Fibroblast of lung (primary cell): ENCODE data around the gene ATP10B.

ENCODE experiments used
- EZH2 ChIP-seq: IDR thresholded peaks from 2 replicates; pipeline ENCODE4 v1.5.1; 2012; ENCODE audit warnings: low read length, control low read depth, mild to moderate bottlenecking; ENCODE audit errors: missing control alignments
- TF ChIP-seq, protein P1 (sequence below), 2 donors: IDR thresholded peaks in 1 of 2; conservative IDR thresholded peaks in 1 of 2; 1 replicate in 1 of 2; 2 replicates in 1 of 2; pipeline ENCODE4 v1.5.1; 2011 to 2012; ENCODE audit warnings: low read length in 2 of 2, control low read depth in 1 of 2, inconsistent platforms in 1 of 2, low read depth in 1 of 2, mild to moderate bottlenecking in 1 of 2

DNA sequence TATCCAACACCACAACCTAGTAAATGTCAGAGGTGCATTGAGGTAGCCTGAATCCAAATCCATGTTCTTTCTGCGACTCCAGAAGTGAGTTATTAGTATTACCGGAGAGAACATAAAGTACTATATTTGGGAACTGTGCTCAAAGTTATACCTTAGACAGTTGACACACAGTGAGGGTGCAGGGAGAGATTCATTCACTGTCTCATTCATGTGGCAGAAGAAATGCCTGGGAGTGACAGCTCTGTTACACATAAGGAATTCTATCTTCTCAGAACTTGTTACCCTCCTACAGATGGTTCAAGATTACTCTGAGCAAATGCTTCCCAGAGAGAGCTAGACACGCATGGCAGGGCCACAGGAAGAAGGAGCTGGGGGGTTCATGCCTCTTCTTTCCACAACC lies 103.0 kb downstream of the ATP10B start:
- TF ChIP-seq, protein P1, sequence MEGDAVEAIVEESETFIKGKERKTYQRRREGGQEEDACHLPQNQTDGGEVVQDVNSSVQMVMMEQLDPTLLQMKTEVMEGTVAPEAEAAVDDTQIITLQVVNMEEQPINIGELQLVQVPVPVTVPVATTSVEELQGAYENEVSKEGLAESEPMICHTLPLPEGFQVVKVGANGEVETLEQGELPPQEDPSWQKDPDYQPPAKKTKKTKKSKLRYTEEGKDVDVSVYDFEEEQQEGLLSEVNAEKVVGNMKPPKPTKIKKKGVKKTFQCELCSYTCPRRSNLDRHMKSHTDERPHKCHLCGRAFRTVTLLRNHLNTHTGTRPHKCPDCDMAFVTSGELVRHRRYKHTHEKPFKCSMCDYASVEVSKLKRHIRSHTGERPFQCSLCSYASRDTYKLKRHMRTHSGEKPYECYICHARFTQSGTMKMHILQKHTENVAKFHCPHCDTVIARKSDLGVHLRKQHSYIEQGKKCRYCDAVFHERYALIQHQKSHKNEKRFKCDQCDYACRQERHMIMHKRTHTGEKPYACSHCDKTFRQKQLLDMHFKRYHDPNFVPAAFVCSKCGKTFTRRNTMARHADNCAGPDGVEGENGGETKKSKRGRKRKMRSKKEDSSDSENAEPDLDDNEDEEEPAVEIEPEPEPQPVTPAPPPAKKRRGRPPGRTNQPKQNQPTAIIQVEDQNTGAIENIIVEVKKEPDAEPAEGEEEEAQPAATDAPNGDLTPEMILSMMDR (conservative IDR thresholded peaks at IDR 0.05 in 1 of 2, IDR thresholded peaks at IDR 0.05 in 1 of 2; ENCODE audit: low read depth in 1 of 2, low read length in 2 of 2) = no peak
- TF ChIP-seq EZH2 = no peak
